MCF 10A (cell line): Measurements from ENCODE around the gene BANF1. TPM values are rescaled to one million over a fixed set of nuclear protein-coding genes. Genes with fewer than 3 reads are reported as not detected.

ENCODE experiments used
- Bru-seq: library from RNA; stranded (reverse); fragments of 400-500 nt; gene quantifications from one replicate; lab custom pipeline; 2021; lab: Mats Ljungman, UMichigan
- BruChase-seq, 2 experiments: library from RNA; stranded (reverse); fragments of 400-500 nt; gene quantifications; one replicate each; lab custom pipeline; 2021; lab: Mats Ljungman, UMichigan
- BruUV-seq: library from RNA; stranded (reverse); fragments of 400-500 nt; replicated peaks from 2 replicates; lab custom pipeline; 2021; lab: Mats Ljungman, UMichigan
- CTCF ChIA-PET: fragments of 300-600 bp; sonication (Branson Sonifier 250); formaldehyde crosslinking; extraction: SDS; loops from one replicate; lab custom pipeline; 2021; ENCODE audit warnings: antibody characterized with exemption, inconsistent platforms; lab: Yijun Ruan, JAX
- POLR2A ChIA-PET: fragments of 300-600, 350-650 bp; sonication (Branson Sonifier 250); formaldehyde crosslinking; extraction: SDS; loops from one replicate; lab custom pipeline; 2020; ENCODE audit warnings: antibody characterized with exemption, inconsistent platforms; lab: Yijun Ruan, JAX
- DNase-seq: peaks from one replicate; pipeline ENCODE4 v3.0.0-alpha.2; 2018; ENCODE audit not compliant: unreplicated experiment
- H3K27ac Mint-ChIP-seq: one replicate; pipeline ENCODE4 v1.8.0; 2022; ENCODE audit warnings: mild to moderate bottlenecking, low read depth, mixed read lengths; ENCODE audit not compliant: unreplicated experiment
- H3K27me3 Mint-ChIP-seq: one replicate; pipeline ENCODE4 v1.8.0; 2022; ENCODE audit warnings: mixed read lengths; ENCODE audit not compliant: insufficient read depth, unreplicated experiment
- H3K36me3 Mint-ChIP-seq: one replicate; pipeline ENCODE4 v1.8.0; 2022; ENCODE audit warnings: mild to moderate bottlenecking, moderate library complexity, mixed read lengths; ENCODE audit not compliant: insufficient read depth, unreplicated experiment
- H3K4me1 Mint-ChIP-seq: one replicate; pipeline ENCODE4 v1.8.0; 2022; ENCODE audit warnings: mixed read lengths; ENCODE audit not compliant: insufficient read depth, unreplicated experiment
- H3K4me3 Mint-ChIP-seq: one replicate; pipeline ENCODE4 v1.8.0; 2022; ENCODE audit warnings: mild to moderate bottlenecking, moderate library complexity, mixed read lengths; ENCODE audit not compliant: unreplicated experiment
- H3K9me3 Mint-ChIP-seq: one replicate; pipeline ENCODE4 v1.8.0; 2022; ENCODE audit warnings: mixed read lengths; ENCODE audit not compliant: unreplicated experiment
- CTCF ChIP-seq: fragments of 200-600 bp; IDR thresholded peaks from one replicate; pipeline ENCODE4 v1.8.0; 2022; ENCODE audit warnings: antibody characterized with exemption, mild to moderate bottlenecking; ENCODE audit not compliant: unreplicated experiment
- intact Hi-C: fragments of 100-400 bp; cut with micrococcal nuclease; formaldehyde crosslinking; loops from 2 replicates; pipeline ENCODE4 v1.14.1; 2022
- long read RNA-seq: library from polyadenylated mRNA; stranded (forward); transcript quantifications from one replicate; pipeline ENCODE4 v2.0.0, GENCODE V29; 2022
- total RNA-seq: library from RNA; stranded (reverse); gene quantifications from 2 replicates; pipeline ENCODE4 v1.2.3, GENCODE V29; 2022

Gene BANF1, protein sequence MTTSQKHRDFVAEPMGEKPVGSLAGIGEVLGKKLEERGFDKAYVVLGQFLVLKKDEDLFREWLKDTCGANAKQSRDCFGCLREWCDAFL
- total RNA-seq = 154 and 198 TPM in 2 replicates
- percentile 86 among the genes with signal in this experiment for Bru-seq, nascent RNA
- BruChase-seq, experiment 1, labeled RNA remaining after a 6-hour chase = percentile 98 among the genes with signal in this experiment
- BruChase-seq, experiment 2, labeled RNA remaining after a 2-hour chase = percentile 94 among the genes with signal in this experiment
- long read RNA-seq, transcript BANF1-202 (3 exons, 946 nt) = minor isoform, 20 of 375 reads
- long read RNA-seq, transcript BANF1-201 (3 exons, 1,155 nt) = major isoform, 182 of 375 reads
- long read RNA-seq, partial matches to known transcripts = 162 of 375 reads
- long read RNA-seq, other reads (novel, unspliced or antisense) = 8 of 375 reads

GRCh38 chr11:66001942-66002647, at the start of gene BANF1, which contains the start of gene EIF1AD:
TSS of gene BANF1 (plus strand) at chr11:66002503. CDS start at chr11:66003251, 748 bp downstream.
TSS of gene EIF1AD (minus strand) at chr11:66002157. CDS start at chr11:66000389, 1,768 bp downstream.
- CTCF ChIA-PET = interaction anchor here (0.6 to 1.5 kb wide), 6 partner anchors 20 to 438 kb away, joined by 3 to 5 read pairs (median 4); partner anchors contain the start of gene FIBP
- no peak for TF ChIP-seq CTCF
- no peaks in the 10 kb centered on the region for H3K9me3 Mint-ChIP-seq
- POLR2A ChIA-PET = interaction anchor here (0.6 to 2.9 kb wide), 33 partner anchors 8 to 1581 kb away, joined by 3 to 42 read pairs (median 4); partner anchors contain the start of genes BRMS1, C11orf68, CCDC85B and CFL1
- BruUV-seq = no TSS peak
- H3K4me3 Mint-ChIP-seq = peak within 1 kb of the TSS; percentile 97
- peaks cover 68% of the 10 kb centered on the region for H3K36me3 Mint-ChIP-seq
- DNase-seq = peak; percentile 99
- intact Hi-C loops = loop anchor here (10.0 kb wide), 1 partner anchor 53 kb away; the partner anchor contains the start of gene SF3B2
- no peaks in the 10 kb centered on the region for H3K4me1 Mint-ChIP-seq
- peak within 1 kb of the TSS; percentile 96 for H3K27ac Mint-ChIP-seq
- no peaks in the 10 kb centered on the region for H3K27me3 Mint-ChIP-seq

DNA sequence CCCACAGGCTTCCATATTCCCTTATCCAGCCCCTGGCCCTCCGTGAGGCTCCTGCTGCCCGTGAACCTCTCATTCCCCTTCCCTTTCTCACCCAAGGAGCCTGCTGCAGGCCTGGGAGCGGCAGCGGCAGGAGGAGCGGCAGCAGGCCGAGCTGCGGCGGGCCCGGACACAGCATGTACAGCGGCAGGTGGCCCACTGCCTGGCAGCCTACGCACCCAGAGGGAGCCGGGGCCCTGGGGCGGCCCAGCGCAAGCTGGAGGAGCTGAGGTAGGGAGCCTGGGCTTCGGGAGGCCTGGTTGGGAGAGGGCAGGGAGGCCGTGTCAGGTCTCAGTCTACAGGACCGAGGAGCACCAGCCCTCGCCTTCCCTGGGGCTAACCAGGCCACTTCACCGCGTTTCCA, 48.8 kb upstream of the BANF1 start:
- Mint-ChIP-seq H3K27ac (no peak overlapping the region), H3K4me1 (no peaks in the 10 kb centered on the region), H3K4me3 (no peak overlapping the region), H3K27me3 (peaks cover 3% of the 10 kb centered on the region), H3K9me3 (no peaks in the 10 kb centered on the region), H3K36me3 (no peaks in the 10 kb centered on the region)
- no TSS peak for BruUV-seq
- TF ChIP-seq CTCF = no peak
- intact Hi-C loops = no loop called here
- no peak for DNase-seq
- CTCF ChIA-PET = no interaction called here
- POLR2A ChIA-PET = no interaction called here

DNA sequence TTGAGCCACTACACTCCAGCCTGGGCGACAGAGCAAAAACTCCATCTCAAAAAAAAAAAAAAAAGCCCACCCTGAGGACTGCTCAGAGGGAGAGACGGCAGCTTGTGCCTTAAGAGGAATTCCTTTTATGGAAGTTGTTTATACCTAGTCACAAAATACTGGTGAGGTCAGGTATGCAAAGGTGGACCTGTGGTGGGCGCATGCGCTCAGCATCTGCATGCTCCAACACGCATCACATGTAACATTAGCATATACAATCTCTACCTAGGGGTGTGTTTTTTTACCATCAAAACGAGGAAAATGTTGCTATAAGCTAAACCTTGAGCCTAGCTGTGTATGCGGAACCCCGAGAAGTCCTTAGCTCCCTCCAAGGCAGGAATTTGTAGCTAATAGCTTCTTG, 47.5 kb upstream of the BANF1 start:
- BruUV-seq = no TSS peak
- no peaks in the 10 kb centered on the region for H3K27me3 Mint-ChIP-seq
- TF ChIP-seq CTCF = no peak
- H3K36me3 Mint-ChIP-seq = no peaks in the 10 kb centered on the region
- H3K4me3 Mint-ChIP-seq = no peak overlapping the region
- DNase-seq = no peak
- intact Hi-C loops = no loop called here
- H3K27ac Mint-ChIP-seq = no peak overlapping the region
- ChIA-PET POLR2A (no interaction called here), CTCF (interaction anchor here (0.6 to 1.1 kb wide), 3 partner anchors 21 to 279 kb away, joined by 3 read pairs; no protein-coding TSS in a partner anchor)
- H3K9me3 Mint-ChIP-seq = no peaks in the 10 kb centered on the region
- H3K4me1 Mint-ChIP-seq = no peaks in the 10 kb centered on the region
